Loucy (cell line): Measurements from ENCODE around the gene TMEM259.

Source experiments
- CTCF ChIP-seq: fragments of 200-600 bp; sonication (generic); conservative IDR thresholded peaks from 2 replicates; pipeline ENCODE4 v1.5.1; 2014; ENCODE audit warnings: mild to moderate bottlenecking, antibody characterized with exemption, low read length
- EZH2phosphoT487 ChIP-seq: fragments of 200-600 bp; IDR thresholded peaks from 2 replicates; pipeline ENCODE4 v1.6.1; 2018; ENCODE audit warnings: antibody characterized with exemption, mild to moderate bottlenecking, moderate library complexity, borderline replicate concordance

GRCh38 chr19:990746-991145, 30.2 kb downstream of the TMEM259 start:
- TF ChIP-seq CTCF (no peak), EZH2phosphoT487 (no peak)
